Endothelial cell (in vitro differentiated cells): ENCODE data around the gene LRFN4. TPM values are rescaled to one million over a fixed set of nuclear protein-coding genes. Genes with fewer than 3 reads are reported as not detected.

Source experiments
- DNase-seq: peaks from one replicate; pipeline ENCODE4 v3.0.0; 2021; ENCODE audit warnings: low spot score
- H3K27ac Mint-ChIP-seq: one replicate; pipeline ENCODE4 v1.8.0; 2021; ENCODE audit warnings: mixed read lengths, inconsistent platforms; ENCODE audit not compliant: unreplicated experiment
- H3K27me3 Mint-ChIP-seq: one replicate; pipeline ENCODE4 v1.8.0; 2021; ENCODE audit warnings: mild to moderate bottlenecking, moderate library complexity, mixed read lengths, inconsistent platforms; ENCODE audit not compliant: unreplicated experiment
- H3K36me3 Mint-ChIP-seq: one replicate; pipeline ENCODE4 v1.8.0; 2021; ENCODE audit warnings: mild to moderate bottlenecking, low read depth, mixed read lengths, inconsistent platforms; ENCODE audit not compliant: unreplicated experiment
- H3K4me1 Mint-ChIP-seq: one replicate; pipeline ENCODE4 v1.8.0; 2021; ENCODE audit warnings: mild to moderate bottlenecking, mixed read lengths, inconsistent platforms; ENCODE audit not compliant: unreplicated experiment
- H3K4me3 Mint-ChIP-seq: one replicate; pipeline ENCODE4 v1.8.0; 2021; ENCODE audit warnings: mild to moderate bottlenecking, mixed read lengths, inconsistent platforms; ENCODE audit not compliant: unreplicated experiment
- H3K9me3 Mint-ChIP-seq: one replicate; pipeline ENCODE4 v1.8.0; 2021; ENCODE audit warnings: mixed read lengths, inconsistent platforms; ENCODE audit not compliant: unreplicated experiment
- CTCF ChIP-seq: fragments of 200-600 bp; sonication (generic); IDR thresholded peaks from one replicate; pipeline ENCODE4 v1.5.0; 2021; ENCODE audit warnings: antibody characterized with exemption; ENCODE audit not compliant: unreplicated experiment
- total RNA-seq: library from RNA; stranded (reverse); fragmentation: NEBNext Ultra II Directional; extraction: Animal tissue kit (Norgen Biotek cat#: 25700); gene quantifications from one replicate; pipeline ENCODE4 v1.2.1, GENCODE V29; 2021; ENCODE audit not compliant: unreplicated experiment

LRFN4 gene
- total RNA-seq, 1 donor from 2014 or later, result 21.4 TPM

GRCh38 chr11:66834539-66834845, 22.4 kb upstream of the LRFN4 start:
- H3K9me3 Mint-ChIP-seq, result no peaks in the 10 kb centered on the region
- H3K27me3 Mint-ChIP-seq, result peaks cover 2% of the 10 kb centered on the region
- H3K27ac Mint-ChIP-seq, result no peak overlapping the region
- TF ChIP-seq CTCF, result peak; percentile 47
- peaks cover 3% of the 10 kb centered on the region for H3K36me3 Mint-ChIP-seq
- no peak for DNase-seq
- peaks cover 7% of the 10 kb centered on the region for H3K4me1 Mint-ChIP-seq
- H3K4me3 Mint-ChIP-seq, result no peak overlapping the region

DNA sequence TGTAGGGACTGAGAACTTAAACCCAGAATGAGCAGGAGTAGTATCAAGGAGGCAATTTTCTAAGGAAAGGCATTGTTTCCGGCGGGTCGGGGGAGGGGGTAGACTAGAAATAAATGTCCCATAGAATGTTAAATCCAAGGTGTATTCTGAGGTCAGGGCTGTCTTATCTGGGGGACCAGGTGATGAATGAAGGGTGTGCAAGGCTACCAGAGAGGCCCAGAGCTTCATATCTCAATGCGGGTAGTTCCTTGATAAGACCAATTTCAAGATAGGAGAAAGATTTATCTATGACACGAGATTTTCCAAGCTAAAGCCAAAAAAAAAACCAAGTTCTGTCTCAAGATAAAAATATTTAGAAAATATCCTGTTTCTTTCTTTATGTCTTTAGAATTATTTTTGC, 21.9 kb upstream of the LRFN4 start:
- no peak for TF ChIP-seq CTCF
- no peak overlapping the region for H3K4me3 Mint-ChIP-seq

GRCh38 chr11:66835768-66836405, 21.0 kb upstream of the LRFN4 start:
- H3K36me3 Mint-ChIP-seq, result peaks cover 11% of the 10 kb centered on the region
- H3K27me3 Mint-ChIP-seq, result peaks cover 6% of the 10 kb centered on the region
- H3K4me1 Mint-ChIP-seq, result peaks cover 9% of the 10 kb centered on the region
- TF ChIP-seq CTCF, result no peak
- H3K9me3 Mint-ChIP-seq, result no peaks in the 10 kb centered on the region
- H3K4me3 Mint-ChIP-seq, result peak overlapping the region; percentile 59
- H3K27ac Mint-ChIP-seq, result no peak overlapping the region
- DNase-seq, result no peak

More for the DNA sequence above, 21.9 kb upstream of the LRFN4 start:
- no peaks in the 10 kb centered on the region for H3K9me3 Mint-ChIP-seq
- H3K4me1 Mint-ChIP-seq, result peaks cover 7% of the 10 kb centered on the region
- H3K27ac Mint-ChIP-seq, result no peak overlapping the region
- peaks cover 2% of the 10 kb centered on the region for H3K27me3 Mint-ChIP-seq
- no peak for DNase-seq
- H3K36me3 Mint-ChIP-seq, result peaks cover 3% of the 10 kb centered on the region

DNA sequence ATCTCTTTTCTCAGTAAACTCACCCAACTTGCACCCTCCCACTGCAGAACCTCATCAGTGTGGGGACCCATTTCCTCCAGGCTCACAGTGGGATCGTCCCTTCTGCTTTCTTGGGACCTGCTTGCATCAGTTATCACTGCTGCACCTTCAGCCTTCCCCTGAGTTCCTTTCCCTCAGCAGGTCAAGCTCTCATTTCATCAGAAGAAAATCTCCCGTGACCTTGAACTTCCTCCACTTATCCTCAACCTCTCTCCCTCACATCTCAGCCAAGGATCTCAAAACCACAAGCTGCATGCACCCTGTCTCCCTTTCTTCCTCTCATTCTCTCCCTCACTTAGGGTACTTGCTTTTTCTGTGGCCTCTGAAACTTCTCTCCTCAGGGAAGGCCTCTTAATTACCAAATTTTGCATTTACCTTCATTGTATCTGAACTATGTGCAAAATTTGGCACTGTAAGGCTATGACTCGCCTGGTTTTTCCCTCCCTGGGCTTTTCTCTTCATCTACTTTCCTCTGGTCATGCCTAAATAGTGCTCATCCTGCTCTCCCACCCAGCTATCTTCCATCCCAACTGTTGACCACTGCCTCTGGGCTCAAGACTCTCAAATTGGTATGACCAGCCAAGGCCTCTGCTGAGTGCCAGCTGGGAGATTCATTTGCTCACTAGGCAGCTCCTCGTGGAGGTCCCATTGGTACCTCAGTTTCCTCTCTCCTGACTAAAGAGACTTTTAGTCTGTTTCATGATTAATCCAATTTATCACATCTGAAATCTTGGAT, 16.4 kb upstream of the LRFN4 start:
- no peaks in the 10 kb centered on the region for H3K9me3 Mint-ChIP-seq
- peaks cover 16% of the 10 kb centered on the region for H3K27me3 Mint-ChIP-seq
- peaks cover 19% of the 10 kb centered on the region for H3K4me1 Mint-ChIP-seq

More for the DNA sequence above, 16.4 kb upstream of the LRFN4 start:
- no peak for TF ChIP-seq CTCF
- Mint-ChIP-seq H3K36me3 (peaks cover 18% of the 10 kb centered on the region), H3K4me3 (peak overlapping the region; percentile 57), H3K27ac (peak overlapping the region; percentile 16)
- DNase-seq, result no peak
